OCI-LY3 (cell line): ENCODE measurements around the gene MBL2.

Experiments used
- H2AFZ ChIP-seq: fragments of 200-600, 300-600 bp; shearing (Covaris generic); 2 replicates; pipeline ENCODE4 v1.6.0; 2014; ENCODE audit warnings: antibody characterized with exemption, low read depth, low read length
- H3K27ac ChIP-seq: fragments of 200-600, 300-600 bp; sonication (generic); 2 replicates; pipeline ENCODE4 v1.5.1; 2014; ENCODE audit warnings: mild to moderate bottlenecking, low read length, moderate library complexity, mixed read lengths
- H3K27me3 ChIP-seq: fragments of 200-600, 300-600 bp; sonication (generic); 2 replicates; pipeline ENCODE4 v1.6.1; 2014; ENCODE audit warnings: low read depth, low read length, mixed read lengths
- H3K36me3 ChIP-seq: fragments of 200-600, 300-600 bp; sonication (generic); replicated peaks from 2 replicates; pipeline ENCODE3; 2014; ENCODE audit warnings: low read depth, low read length, mixed read lengths
- H3K4me1 ChIP-seq: fragments of 300-600, 200-600 bp; sonication (generic); 2 replicates; pipeline ENCODE4 v1.6.1; 2014; ENCODE audit warnings: low read length, mixed read lengths
- H3K4me2 ChIP-seq: fragments of 200-600, 300-600 bp; sonication (generic); 2 replicates; pipeline ENCODE4 v1.6.1; 2014; ENCODE audit warnings: low read length, mixed read lengths
- H3K4me3 ChIP-seq: fragments of 300-600, 200-600 bp; sonication (generic); 2 replicates; pipeline ENCODE4 v1.5.1; 2014; ENCODE audit warnings: antibody characterized with exemption, mild to moderate bottlenecking, low read length, moderate library complexity
- H3K79me2 ChIP-seq: fragments of 300-600, 200-600 bp; shearing (Covaris generic); 2 replicates; pipeline ENCODE4 v1.6.1; 2014; ENCODE audit warnings: mild to moderate bottlenecking, low read length, mixed read lengths
- H3K9ac ChIP-seq: fragments of 300-600, 200-600 bp; shearing (Covaris generic); 2 replicates; pipeline ENCODE4 v1.6.0; 2014; ENCODE audit warnings: mild to moderate bottlenecking, low read length, moderate library complexity
- H3K9me3 ChIP-seq: fragments of 200-600, 300-600 bp; shearing (Covaris generic); 2 replicates; pipeline ENCODE4 v1.6.1; 2014; ENCODE audit warnings: low read length, mixed read lengths; ENCODE audit not compliant: insufficient read depth
- H4K20me1 ChIP-seq: fragments of 200-600, 300-600 bp; sonication (generic); 2 replicates; pipeline ENCODE4 v1.6.1; 2016; ENCODE audit warnings: low read length, mixed read lengths; ENCODE audit not compliant: insufficient read depth
- EZH2phosphoT487 ChIP-seq: fragments of 200-600 bp; shearing (Covaris generic); IDR thresholded peaks from 2 replicates; pipeline ENCODE4 v1.6.1; 2018; ENCODE audit warnings: antibody characterized with exemption, mixed run types, low read depth
- TF ChIP-seq, protein P1 (sequence below): fragments of 200-600, 300-600 bp; sonication (generic); IDR thresholded peaks from 2 replicates; pipeline ENCODE4 v1.5.1; 2014; ENCODE audit warnings: antibody characterized with exemption, low read length, low read depth

MBL2 gene

DNA sequence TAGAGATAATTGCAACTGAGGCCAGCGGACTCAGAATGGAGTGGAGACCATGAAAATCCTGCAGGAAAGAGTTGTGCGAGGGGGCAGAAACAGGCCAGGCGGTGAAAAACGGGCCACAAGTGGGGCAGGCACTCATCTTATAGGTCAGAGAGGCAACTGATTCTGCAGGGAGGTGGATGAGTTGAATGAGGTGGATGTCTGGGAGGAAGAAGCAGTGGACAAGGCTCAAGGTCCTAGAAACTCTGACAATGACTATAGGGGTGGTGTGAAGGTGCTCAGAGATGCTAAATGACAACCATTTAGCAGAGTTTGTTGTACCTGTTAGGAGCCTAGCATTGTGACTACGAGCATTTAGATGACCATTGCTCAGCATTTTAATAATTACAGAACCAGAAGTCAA, 33.6 kb downstream of the MBL2 start:
- no peak overlapping the region for H3K4me3 ChIP-seq
- H3K27ac ChIP-seq, result no peak overlapping the region
- H3K4me1 ChIP-seq, result no peaks in the 10 kb centered on the region
- no peaks in the 10 kb centered on the region for H3K27me3 ChIP-seq
- H3K4me2 ChIP-seq, result no peak overlapping the region
- H3K9ac ChIP-seq, result no peak overlapping the region
- no peaks in the 10 kb centered on the region for H4K20me1 ChIP-seq
- no peaks in the 10 kb centered on the region for H3K36me3 ChIP-seq
- no peaks in the 10 kb centered on the region for H3K9me3 ChIP-seq
- no peaks in the 10 kb centered on the region for H3K79me2 ChIP-seq
- TF ChIP-seq, protein P1, sequence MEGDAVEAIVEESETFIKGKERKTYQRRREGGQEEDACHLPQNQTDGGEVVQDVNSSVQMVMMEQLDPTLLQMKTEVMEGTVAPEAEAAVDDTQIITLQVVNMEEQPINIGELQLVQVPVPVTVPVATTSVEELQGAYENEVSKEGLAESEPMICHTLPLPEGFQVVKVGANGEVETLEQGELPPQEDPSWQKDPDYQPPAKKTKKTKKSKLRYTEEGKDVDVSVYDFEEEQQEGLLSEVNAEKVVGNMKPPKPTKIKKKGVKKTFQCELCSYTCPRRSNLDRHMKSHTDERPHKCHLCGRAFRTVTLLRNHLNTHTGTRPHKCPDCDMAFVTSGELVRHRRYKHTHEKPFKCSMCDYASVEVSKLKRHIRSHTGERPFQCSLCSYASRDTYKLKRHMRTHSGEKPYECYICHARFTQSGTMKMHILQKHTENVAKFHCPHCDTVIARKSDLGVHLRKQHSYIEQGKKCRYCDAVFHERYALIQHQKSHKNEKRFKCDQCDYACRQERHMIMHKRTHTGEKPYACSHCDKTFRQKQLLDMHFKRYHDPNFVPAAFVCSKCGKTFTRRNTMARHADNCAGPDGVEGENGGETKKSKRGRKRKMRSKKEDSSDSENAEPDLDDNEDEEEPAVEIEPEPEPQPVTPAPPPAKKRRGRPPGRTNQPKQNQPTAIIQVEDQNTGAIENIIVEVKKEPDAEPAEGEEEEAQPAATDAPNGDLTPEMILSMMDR, result no peak
- TF ChIP-seq EZH2phosphoT487, result no peak
- no peak overlapping the region for H2AFZ ChIP-seq

DNA sequence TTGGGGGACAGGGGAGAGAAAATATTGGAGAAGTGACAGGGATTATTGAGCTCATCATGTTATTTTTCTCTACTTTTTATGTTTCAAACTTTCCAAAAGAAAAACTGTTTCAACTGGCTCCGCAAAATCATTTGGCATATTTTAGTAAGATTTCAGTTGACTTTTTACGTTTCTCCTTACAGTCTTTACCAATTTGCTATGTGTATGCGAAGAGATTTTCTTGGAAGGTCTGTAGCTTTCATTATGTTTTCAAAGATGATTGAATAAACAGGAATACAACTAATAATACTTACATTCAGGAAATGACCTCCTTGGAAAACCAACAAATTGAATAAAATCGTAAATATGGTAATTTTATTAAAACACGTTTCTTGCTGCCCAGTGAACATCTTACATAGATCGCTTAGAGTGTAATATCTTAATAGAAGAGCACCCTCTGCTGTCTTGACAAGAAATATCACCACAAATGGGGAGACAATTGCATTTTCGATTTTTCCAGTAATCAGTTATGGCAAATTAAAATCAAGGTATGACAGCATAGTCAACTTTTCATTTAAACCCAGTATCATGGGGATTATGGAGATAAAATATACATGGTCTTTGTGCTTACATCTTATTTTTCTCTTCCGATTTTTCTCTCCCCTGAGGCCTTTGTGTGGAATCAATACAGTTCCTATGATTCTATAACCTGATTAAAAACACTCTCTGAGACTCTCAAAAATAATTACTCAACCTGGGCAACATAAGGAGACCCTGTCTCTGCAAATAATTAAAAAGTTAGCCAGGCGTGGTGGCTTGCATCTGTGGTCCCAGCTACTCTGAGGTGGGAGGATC, 43.1 kb downstream of the MBL2 start:
- Histone ChIP-seq H3K27me3 (no peaks in the 10 kb centered on the region), H3K9ac (no peak overlapping the region), H3K4me1 (peaks cover 3% of the 10 kb centered on the region; the same call in 1 of the 2 replicates), H2AFZ (peak overlapping the region; percentile 47; the same call in 1 of the 2 replicates), H4K20me1 (no peaks in the 10 kb centered on the region), H3K9me3 (no peaks in the 10 kb centered on the region), H3K27ac (no peak overlapping the region), H3K79me2 (no peaks in the 10 kb centered on the region), H3K4me2 (peak overlapping the region; percentile 74), H3K4me3 (peak overlapping the region; percentile 56), H3K36me3 (no peaks in the 10 kb centered on the region)
- TF ChIP-seq, protein P1, result peak; percentile 68
- no peak for TF ChIP-seq EZH2phosphoT487

DNA sequence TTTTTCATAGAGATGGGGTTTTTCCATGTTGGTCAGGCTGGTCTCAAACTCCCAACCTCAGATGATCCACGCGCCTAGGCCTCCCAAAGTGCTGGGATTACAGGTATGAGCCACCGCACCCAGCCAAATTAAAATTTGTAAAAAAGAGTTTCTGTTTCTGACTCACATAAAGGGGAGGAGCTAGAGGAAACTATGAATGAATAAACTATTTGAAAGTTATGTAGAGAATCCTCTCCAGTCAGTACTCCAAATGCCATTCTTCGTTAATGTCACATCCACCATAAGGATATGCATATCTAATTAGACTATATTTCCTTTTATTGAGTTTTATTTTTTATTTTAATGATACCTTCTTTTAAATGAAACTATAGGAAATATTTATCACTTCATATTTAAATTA, 52.6 kb downstream of the MBL2 start:
- H3K27ac ChIP-seq, result no peak overlapping the region
- H2AFZ ChIP-seq, result no peak overlapping the region
- no peak overlapping the region for H3K4me3 ChIP-seq
- no peaks in the 10 kb centered on the region for H4K20me1 ChIP-seq
- no peaks in the 10 kb centered on the region for H3K79me2 ChIP-seq
- no peak for TF ChIP-seq EZH2phosphoT487
- TF ChIP-seq, protein P1, result no peak
- no peaks in the 10 kb centered on the region for H3K27me3 ChIP-seq
- H3K36me3 ChIP-seq, result no peaks in the 10 kb centered on the region
- no peak overlapping the region for H3K9ac ChIP-seq
- no peak overlapping the region for H3K4me2 ChIP-seq
- no peaks in the 10 kb centered on the region for H3K9me3 ChIP-seq
- H3K4me1 ChIP-seq, result no peaks in the 10 kb centered on the region
